WTC11 (cell line): ENCODE measurements around the gene BPIFB2. TPM values are rescaled to one million over a fixed set of nuclear protein-coding genes. Genes with fewer than 3 reads are reported as not detected.

Experiments used
- ATAC-seq: fragments of 200-7000 bp; cut with Tn5 transposase; 2 replicates; pipeline ENCODE4 v1.10.0; 2021; ENCODE audit warnings: mild to moderate bottlenecking, moderate library complexity
- CTCF ChIA-PET: fragments of 300-600 bp; sonication (Branson Sonifier 250); formaldehyde crosslinking; loops from one replicate; lab custom pipeline; 2021; ENCODE audit warnings: antibody characterized with exemption; lab: Charles Lee
- POLR2A ChIA-PET: fragments of 350-600 bp; sonication (Branson Sonifier 250); formaldehyde crosslinking; loops from one replicate; lab custom pipeline; 2021; ENCODE audit warnings: antibody characterized with exemption; lab: Charles Lee
- DNase-seq: peaks from one replicate; pipeline ENCODE4 v3.0.0; 2021; ENCODE audit warnings: low spot score
- H3K27ac Mint-ChIP-seq: 2 replicates; pipeline ENCODE4 v1.8.0; 2021; ENCODE audit warnings: mixed read lengths
- H3K27me3 Mint-ChIP-seq: 2 replicates; pipeline ENCODE4 v1.8.0; 2021; ENCODE audit warnings: low read depth, mild to moderate bottlenecking, moderate library complexity, mixed read lengths
- H3K36me3 Mint-ChIP-seq: 2 replicates; pipeline ENCODE4 v1.8.0; 2021; ENCODE audit warnings: mixed read lengths
- H3K4me1 Mint-ChIP-seq: 2 replicates; pipeline ENCODE4 v1.8.0; 2022; ENCODE audit warnings: mixed read lengths
- H3K4me3 Mint-ChIP-seq: 2 replicates; pipeline ENCODE4 v1.8.0; 2021; ENCODE audit warnings: mild to moderate bottlenecking, moderate library complexity, mixed read lengths
- H3K9me3 Mint-ChIP-seq: 2 replicates; pipeline ENCODE4 v1.8.0; 2021; ENCODE audit warnings: mixed read lengths
- ATF2 ChIP-seq: sonication (generic); formaldehyde crosslinking; IDR thresholded peaks from 2 replicates; pipeline ENCODE4 v1.8.1; 2022; ENCODE audit warnings: low read depth, missing genetic modification reagents, borderline replicate concordance
- CBFB ChIP-seq: sonication (generic); formaldehyde crosslinking; IDR thresholded peaks from 2 replicates; pipeline ENCODE4 v1.8.1; 2022; ENCODE audit warnings: mild to moderate bottlenecking, low read depth, missing genetic modification reagents
- CREB1 ChIP-seq: sonication (generic); formaldehyde crosslinking; IDR thresholded peaks from 2 replicates; pipeline ENCODE4 v1.8.0; 2023; ENCODE audit warnings: mild to moderate bottlenecking, missing genetic modification reagents
- CTCF ChIP-seq: fragments of 200-600 bp; IDR thresholded peaks from 2 replicates; pipeline ENCODE4 v1.8.0; 2022; ENCODE audit warnings: antibody characterized with exemption
- E2F1 ChIP-seq: sonication (generic); formaldehyde crosslinking; IDR thresholded peaks from 2 replicates; pipeline ENCODE4 v1.8.0; 2022; ENCODE audit warnings: mild to moderate bottlenecking, missing genetic modification reagents
- ELF4 ChIP-seq: sonication (generic); formaldehyde crosslinking; IDR thresholded peaks from 2 replicates; pipeline ENCODE4 v1.8.1; 2022; ENCODE audit warnings: low read depth, mild to moderate bottlenecking, moderate library complexity, missing genetic modification reagents
- EMX1 ChIP-seq: fragments of 250-450 bp; sonication (Bioruptor Pico); IDR thresholded peaks from 2 replicates; pipeline ENCODE4 v1.8.0; 2021; ENCODE audit warnings: mild to moderate bottlenecking
- ESRRA ChIP-seq: sonication (generic); formaldehyde crosslinking; IDR thresholded peaks from 2 replicates; pipeline ENCODE4 v1.8.1; 2022; ENCODE audit warnings: mild to moderate bottlenecking, missing genetic modification reagents, borderline replicate concordance
- FOXP4 ChIP-seq: sonication (generic); formaldehyde crosslinking; IDR thresholded peaks from 2 replicates; pipeline ENCODE4 v1.8.0; 2022; ENCODE audit warnings: mild to moderate bottlenecking, missing genetic modification reagents
- IRF2 ChIP-seq: sonication (generic); formaldehyde crosslinking; IDR thresholded peaks from 2 replicates; pipeline ENCODE4 v1.8.0; 2022; ENCODE audit warnings: low read depth, missing genetic modification reagents, borderline replicate concordance
- JUN ChIP-seq: sonication (generic); formaldehyde crosslinking; IDR thresholded peaks from 2 replicates; pipeline ENCODE4 v1.8.0; 2023; ENCODE audit warnings: mild to moderate bottlenecking, missing genetic modification reagents
- KAT7 ChIP-seq: sonication (generic); formaldehyde crosslinking; IDR thresholded peaks from 2 replicates; pipeline ENCODE4 v1.8.1; 2023; ENCODE audit warnings: missing genetic modification reagents, mild to moderate bottlenecking, borderline replicate concordance
- NFE2L1 ChIP-seq: sonication (generic); formaldehyde crosslinking; IDR thresholded peaks from 2 replicates; pipeline ENCODE4 v1.8.1; 2023; ENCODE audit warnings: missing genetic modification reagents
- NR2C2 ChIP-seq: sonication (generic); formaldehyde crosslinking; IDR thresholded peaks from 2 replicates; pipeline ENCODE4 v1.8.0; 2022; ENCODE audit warnings: mild to moderate bottlenecking, missing genetic modification reagents
- PRDM15 ChIP-seq: sonication (generic); formaldehyde crosslinking; IDR thresholded peaks from 2 replicates; pipeline ENCODE4 v1.8.0; 2022; ENCODE audit warnings: missing genetic modification reagents
- SOX15 ChIP-seq: fragments of 250-450 bp; sonication (Bioruptor Pico); IDR thresholded peaks from 2 replicates; pipeline ENCODE4 v1.9.0; 2021; ENCODE audit warnings: mild to moderate bottlenecking
- TCF7 ChIP-seq: sonication (generic); formaldehyde crosslinking; IDR thresholded peaks from 2 replicates; pipeline ENCODE4 v1.8.0; 2022; ENCODE audit warnings: mild to moderate bottlenecking, low read depth, missing genetic modification reagents, moderate library complexity
- ZBTB43 ChIP-seq: sonication (generic); formaldehyde crosslinking; IDR thresholded peaks from 2 replicates; pipeline ENCODE4 v1.8.1; 2023; ENCODE audit warnings: mild to moderate bottlenecking, missing genetic modification reagents
- ZNF219 ChIP-seq: sonication (generic); formaldehyde crosslinking; IDR thresholded peaks from 2 replicates; pipeline ENCODE4 v1.8.0; 2023; ENCODE audit warnings: missing genetic modification reagents, mild to moderate bottlenecking, borderline replicate concordance
- ZNF396 ChIP-seq: fragments of 250-450 bp; sonication (Bioruptor Pico); IDR thresholded peaks from 2 replicates; pipeline ENCODE4 v1.8.0; 2021; ENCODE audit warnings: mild to moderate bottlenecking, moderate library complexity, borderline replicate concordance
- ZNF425 ChIP-seq: fragments of 250-450 bp; sonication (Bioruptor Pico); conservative IDR thresholded peaks from 2 replicates; pipeline ENCODE4 v1.9.0; 2021; ENCODE audit warnings: mild to moderate bottlenecking
- total RNA-seq: library from RNA; stranded (reverse); gene quantifications from 3 replicates; pipeline ENCODE4 v1.2.3, GENCODE V29; 2021

BPIFB2 gene
- total RNA-seq, 1 experiment from 2014 or later: 0.09 TPM

DNA sequence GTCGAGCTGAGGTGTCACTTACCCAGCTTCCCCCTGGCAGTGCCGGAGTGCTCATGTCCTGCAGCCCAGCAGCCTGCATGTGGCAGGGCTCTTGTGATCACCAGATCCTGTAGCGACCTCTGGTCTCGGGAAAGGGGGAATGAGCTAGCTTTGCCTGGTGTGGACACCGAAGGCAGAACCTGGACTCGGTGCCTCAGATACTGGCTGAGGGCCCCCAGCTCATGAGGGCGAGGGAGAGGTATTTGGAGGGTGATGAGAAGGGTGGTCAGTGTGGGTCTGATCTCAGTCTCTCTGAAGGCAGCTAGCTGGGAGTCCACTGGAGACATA lies 29.5 kb upstream of the BPIFB2 start:
- H3K4me1 Mint-ChIP-seq: peaks cover 22% of the 10 kb centered on the region; the same call in 1 of the 2 replicates
- no peak overlapping the region for H3K4me3 Mint-ChIP-seq
- CTCF ChIA-PET: interaction anchor here (1.1 to 3.0 kb wide), 3 partner anchors 18 to 76 kb away, joined by 3 to 16 read pairs (median 5); no protein-coding TSS in a partner anchor
- POLR2A ChIA-PET: no interaction called here
- no peaks in the 10 kb centered on the region for H3K27me3 Mint-ChIP-seq
- peaks cover 12% of the 10 kb centered on the region for H3K9me3 Mint-ChIP-seq
- DNase-seq: no peak
- peaks cover 9% of the 10 kb centered on the region; the same call in 1 of the 2 replicates for H3K36me3 Mint-ChIP-seq
- no peak overlapping the region for H3K27ac Mint-ChIP-seq
- no peak for TF ChIP-seq ZNF219 (CRISPR knock-in tag)
- TF ChIP-seq ELF4 (CRISPR knock-in tag): no peak
- TF ChIP-seq PRDM15 (CRISPR knock-in tag): no peak
- no peak for TF ChIP-seq TCF7 (CRISPR knock-in tag)
- TF ChIP-seq EMX1: no peak
- no peak for TF ChIP-seq ESRRA (CRISPR knock-in tag)
- no peak for TF ChIP-seq CBFB (CRISPR knock-in tag)
- no peak for TF ChIP-seq NR2C2 (CRISPR knock-in tag)
- TF ChIP-seq IRF2 (CRISPR knock-in tag): no peak
- TF ChIP-seq CREB1 (CRISPR knock-in tag): no peak
- no peak for TF ChIP-seq JUN
- TF ChIP-seq FOXP4: no peak
- no peak for TF ChIP-seq ATF2 (CRISPR knock-in tag)
- TF ChIP-seq KAT7: no peak
- no peak for TF ChIP-seq ZNF425 (CRISPR knock-in tag)
- ATAC-seq: no peak

GRCh38 chr20:32979201-32979998 lies 28.1 kb upstream of the BPIFB2 start:
- Mint-ChIP-seq H3K4me1 (peaks cover 16% of the 10 kb centered on the region; the same call in 1 of the 2 replicates), H3K9me3 (peaks cover 12% of the 10 kb centered on the region), H3K27me3 (no peaks in the 10 kb centered on the region), H3K27ac (no peak overlapping the region), H3K4me3 (no peak overlapping the region), H3K36me3 (peaks cover 9% of the 10 kb centered on the region; the same call in 1 of the 2 replicates)
- ATAC-seq: no peak
- TF ChIP-seq NFE2L1 (CRISPR knock-in tag): no peak
- TF ChIP-seq E2F1 (CRISPR knock-in tag): no peak
- no peak for TF ChIP-seq SOX15 (CRISPR knock-in tag)
- TF ChIP-seq ZNF396 (CRISPR knock-in tag): no peak
- TF ChIP-seq ZBTB43: no peak
- TF ChIP-seq CTCF: no peak
- no peak for DNase-seq
- ChIA-PET POLR2A (no interaction called here), CTCF (interaction anchor here (3.0 kb wide), 1 partner anchor 16 kb away, joined by 16 read pairs; no protein-coding TSS in a partner anchor)
